Activated CD8-positive, alpha-beta memory T cell treated with anti-CD3 and anti-CD28 coated beads for 48 hours (primary cell): ENCODE results near the gene ALDOB.

Experiments used
- DNase-seq, 3 experiments: peaks; one replicate each; pipeline ENCODE4 v3.0.0-alpha.2; 2020; ENCODE audit warnings: low read depth in 2 of 3, low spot score in 2 of 3

Gene ALDOB

DNA sequence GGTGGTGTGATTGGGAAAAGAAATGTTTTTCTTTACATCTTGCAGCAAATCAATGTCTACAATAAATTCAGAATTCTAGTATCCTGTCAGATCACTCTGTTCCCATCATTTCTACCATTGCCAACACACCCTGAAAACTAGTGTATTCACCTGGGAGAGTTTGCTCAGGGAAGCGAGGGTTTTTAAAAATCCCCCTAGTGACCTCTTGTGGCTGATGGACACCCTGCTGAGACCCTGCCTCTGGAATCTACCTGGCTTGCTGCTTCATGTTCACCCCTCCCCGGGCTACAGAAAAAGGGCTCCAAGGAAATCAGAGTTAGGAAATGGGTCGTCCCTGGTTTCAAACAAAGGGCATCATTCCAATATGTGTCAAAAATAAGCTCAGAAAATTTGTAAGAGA, 21.4 kb upstream of the ALDOB start:
- DNase-seq: no peak

DNA sequence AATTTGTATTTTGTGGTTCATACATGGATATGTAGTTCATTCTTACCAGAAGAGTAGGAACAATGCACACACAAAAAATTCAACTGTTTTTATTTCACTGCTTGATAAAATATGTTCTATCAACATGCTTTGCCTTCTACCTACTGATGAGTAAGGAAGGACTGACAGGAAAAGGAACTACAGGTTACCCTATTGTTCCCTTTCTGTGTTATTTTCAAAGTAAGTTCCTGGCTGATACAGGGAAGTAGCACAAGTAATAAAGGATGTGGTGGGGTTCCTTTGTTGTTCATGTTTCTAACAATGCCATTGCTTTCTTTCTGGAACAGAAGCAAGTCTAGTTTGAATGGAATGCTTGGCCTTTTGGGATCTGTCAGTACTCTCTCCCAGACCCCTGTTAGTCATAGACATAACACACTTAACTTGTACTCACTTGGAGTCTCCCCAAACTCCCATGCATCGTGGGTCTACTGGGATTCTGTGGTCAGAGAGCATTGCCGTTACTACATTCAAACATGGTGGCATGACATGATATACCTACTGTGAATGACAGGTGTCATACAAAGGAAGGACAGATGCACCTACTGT, 20.2 kb upstream of the ALDOB start:
- DNase-seq: no peak

DNA sequence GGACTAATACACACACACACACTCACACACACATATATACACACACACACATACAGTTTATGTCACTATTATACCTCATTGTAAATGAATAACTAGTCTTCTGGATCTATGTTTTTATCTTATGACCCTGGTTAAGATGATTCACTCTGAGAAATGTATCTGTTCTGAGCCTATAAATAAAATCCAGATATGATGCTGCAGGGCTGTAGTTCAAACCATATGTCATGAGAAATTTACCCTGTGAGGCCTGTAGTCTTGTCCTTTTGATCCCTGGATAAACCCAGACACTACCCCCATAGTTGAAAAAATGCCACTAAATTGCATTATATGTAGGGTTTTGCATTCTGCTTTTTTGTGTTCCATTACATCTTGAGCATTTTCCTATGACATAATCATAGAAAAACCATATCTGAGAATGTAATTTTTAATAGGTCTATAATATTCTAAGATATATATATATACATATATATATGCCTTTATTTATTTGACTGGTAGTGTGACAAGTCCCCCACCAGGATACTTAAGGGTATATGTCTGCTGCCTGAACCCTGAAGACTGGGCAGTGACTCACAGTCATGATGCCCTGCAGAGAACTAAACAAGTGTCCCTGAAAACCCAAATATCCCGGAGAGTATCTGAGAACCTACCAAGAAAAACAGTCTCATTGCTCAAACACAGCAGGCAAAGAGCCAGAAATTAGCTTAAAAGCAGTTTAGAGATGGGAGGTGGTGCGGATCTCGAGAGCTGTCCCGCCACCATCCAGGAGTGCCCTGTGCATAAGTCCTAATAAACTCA, 18.4 kb upstream of the ALDOB start:
- DNase-seq: no peak

DNA sequence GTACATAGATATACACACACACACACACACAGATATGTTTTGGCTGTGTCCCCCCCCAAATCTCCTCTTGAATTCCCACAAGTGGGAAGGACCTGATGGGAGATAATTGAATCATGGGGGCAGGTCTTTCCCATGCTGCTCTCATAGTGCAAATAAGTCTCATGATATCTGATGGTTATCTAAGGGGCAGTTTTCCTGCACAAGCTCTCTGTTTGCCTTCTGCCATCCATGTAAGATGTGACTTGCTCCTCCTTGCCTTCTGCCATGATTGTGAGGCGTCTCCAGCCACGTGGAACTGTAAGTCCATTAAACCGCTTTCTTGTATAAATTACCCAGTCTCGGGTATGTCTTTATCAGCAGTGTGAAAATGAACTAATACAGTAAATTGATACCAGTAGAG, 15.9 kb upstream of the ALDOB start:
- DNase-seq: no peak

DNA sequence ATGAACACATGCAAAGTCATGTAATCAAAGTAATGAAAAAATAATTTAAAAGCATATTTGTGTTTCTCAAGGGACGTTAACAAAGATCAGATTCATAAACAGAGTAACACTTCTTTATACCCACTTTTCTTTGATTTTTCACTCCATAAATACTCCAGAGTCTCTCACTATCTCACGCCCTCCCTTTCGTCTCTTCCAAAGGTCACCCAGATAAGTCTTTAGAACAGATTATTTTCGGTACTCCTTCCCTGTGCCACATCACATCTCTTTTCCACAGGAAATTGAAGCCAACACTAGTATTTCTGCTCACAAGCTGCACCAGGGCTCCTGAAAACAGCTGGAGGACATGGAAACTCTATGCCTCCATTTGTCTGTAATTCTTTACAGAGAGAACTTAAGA, 15.4 kb upstream of the ALDOB start:
- DNase-seq: no peak

DNA sequence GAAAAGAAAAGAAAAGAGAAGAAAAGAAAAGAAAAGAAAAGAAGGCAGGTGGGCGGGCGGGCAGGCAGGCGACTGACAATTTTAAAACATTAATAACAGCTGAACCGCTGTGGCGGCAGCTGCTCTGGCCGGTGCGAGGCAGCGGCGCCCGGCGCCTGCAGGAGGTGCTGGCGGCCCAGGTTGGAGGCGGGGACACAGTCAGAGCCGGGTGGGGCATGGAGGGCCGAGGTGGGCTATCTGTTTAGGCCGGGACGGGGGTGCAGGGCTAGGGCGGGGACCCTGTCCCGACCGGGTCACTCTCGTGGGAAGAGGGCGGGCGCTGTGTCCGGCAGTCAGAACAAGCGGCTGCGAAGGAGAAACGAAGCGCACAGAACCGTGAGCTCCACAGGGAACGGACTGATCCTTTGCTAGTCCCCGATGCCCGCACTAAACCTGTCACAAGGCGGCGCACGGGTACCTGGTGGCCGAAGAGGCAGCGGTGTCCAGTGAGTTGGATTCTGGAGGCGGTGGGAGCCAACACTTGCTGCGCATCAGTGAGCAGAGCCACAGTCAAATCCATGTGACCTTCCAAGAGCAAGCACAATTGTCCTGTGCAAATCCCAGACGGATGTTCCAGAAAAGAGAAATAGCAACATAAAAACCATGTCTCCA, 13.6 kb upstream of the ALDOB start:
- peak; percentile 7 to 29 (median 25) for DNase-seq

DNA sequence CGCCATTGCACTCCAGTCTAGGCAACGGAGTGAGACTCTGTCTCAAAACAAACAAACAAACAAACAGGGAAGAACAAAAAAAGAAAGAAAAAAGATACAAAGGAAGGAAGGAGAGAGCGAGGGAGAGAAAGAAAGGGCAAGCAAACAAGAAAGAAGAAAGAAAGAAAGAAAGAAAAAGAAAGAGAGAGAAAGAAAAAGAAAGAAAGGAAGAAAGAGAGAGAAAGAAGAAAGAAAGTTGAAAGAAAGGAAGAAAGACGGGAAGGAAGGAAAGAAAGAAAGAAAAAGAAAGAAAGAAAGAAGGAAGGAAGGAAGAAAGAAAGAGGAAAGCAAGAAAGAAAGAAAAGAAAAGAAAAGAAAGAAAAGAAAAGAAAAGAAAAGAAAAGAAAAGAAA, 13.1 kb upstream of the ALDOB start:
- no peak for DNase-seq

DNA sequence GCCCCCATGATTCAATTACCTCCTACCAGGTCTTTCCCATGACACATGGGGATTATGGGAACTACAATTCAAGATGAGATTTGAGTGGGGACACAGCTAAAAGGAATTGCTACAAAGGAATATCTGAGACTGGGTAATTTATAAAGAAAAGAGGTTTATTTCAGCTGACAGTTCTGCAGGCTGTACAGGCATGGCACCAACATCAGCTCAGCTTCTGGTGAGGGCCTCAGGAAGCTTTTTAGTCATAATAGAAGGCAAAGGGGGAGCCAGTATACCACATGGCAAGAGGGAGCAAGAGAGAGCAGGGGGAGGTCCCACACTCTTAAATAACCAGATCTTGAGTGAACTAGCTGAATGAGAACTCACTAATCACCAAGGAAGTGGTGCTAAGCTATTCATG, 11.2 kb upstream of the ALDOB start:
- DNase-seq: no peak

DNA sequence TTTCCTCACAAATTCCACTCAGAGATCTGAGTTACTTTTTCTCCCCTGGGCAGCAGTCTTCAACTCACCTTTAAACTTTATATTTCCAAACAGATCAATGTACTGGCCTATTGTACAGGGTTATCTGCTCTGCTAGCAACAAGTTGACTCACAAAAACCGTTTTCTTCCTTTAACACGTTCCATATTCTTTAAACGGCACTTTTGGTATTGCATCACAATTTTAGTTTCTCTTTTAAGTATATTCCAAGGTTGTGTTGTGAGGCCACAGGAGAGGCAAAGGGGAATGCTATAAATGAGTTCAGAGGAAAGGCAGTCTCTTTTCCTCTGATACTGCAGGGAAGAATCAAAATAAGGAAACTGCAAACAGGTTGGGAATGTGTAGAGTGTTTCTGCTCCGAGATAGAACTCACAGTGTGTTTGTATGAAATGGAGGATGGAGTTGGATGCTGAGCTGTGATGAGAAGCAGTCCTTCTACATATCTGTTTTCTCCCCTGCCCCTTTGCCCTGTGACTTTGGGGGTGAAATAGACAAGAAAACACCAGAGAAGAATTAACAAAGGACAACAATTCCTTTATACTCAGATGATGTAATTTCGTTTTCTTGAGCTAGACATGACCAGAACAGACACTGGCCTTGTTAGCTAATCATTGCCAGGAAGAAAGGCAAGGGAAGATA, 9.9 kb upstream of the ALDOB start:
- DNase-seq: no peak

DNA sequence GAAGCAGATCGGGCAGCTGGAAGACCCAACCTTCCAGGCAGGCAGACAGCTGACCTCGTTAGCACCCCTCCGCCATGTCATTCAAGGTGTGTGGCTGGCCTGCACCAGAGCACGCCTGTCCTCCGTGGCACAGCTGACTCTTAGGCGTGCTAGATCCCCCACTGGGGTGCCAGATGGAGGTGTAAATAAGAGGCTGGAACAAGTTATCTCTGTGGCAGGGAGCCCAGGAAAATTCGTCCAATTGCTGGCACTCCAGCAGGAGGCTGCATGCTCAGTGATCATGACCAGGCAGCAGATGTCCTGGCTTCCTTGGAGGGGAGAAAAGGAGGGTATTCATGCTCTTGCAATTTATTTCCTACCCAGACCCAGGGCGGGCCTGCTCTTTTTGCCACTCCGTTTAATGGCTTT, 7.8 kb upstream of the ALDOB start:
- DNase-seq: no peak

DNA sequence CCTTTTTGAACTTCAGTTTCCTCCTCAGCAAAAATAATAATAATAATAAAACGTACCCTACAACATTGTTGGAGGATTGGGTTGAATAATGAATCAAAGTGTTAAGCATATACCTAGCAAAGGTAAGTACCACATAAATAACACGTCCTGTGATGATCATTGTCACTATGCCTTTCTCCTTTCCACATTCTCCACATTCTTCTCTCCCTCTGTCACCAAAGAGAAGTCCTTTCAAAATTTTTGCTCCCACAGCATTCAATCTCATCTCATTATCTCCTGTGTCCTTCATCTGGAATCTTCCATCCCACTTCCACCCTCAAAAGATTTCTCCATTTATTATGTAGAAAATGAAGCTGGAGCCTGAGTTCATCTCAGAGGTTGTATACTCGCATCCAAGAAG, 7.2 kb upstream of the ALDOB start:
- no peak for DNase-seq

DNA sequence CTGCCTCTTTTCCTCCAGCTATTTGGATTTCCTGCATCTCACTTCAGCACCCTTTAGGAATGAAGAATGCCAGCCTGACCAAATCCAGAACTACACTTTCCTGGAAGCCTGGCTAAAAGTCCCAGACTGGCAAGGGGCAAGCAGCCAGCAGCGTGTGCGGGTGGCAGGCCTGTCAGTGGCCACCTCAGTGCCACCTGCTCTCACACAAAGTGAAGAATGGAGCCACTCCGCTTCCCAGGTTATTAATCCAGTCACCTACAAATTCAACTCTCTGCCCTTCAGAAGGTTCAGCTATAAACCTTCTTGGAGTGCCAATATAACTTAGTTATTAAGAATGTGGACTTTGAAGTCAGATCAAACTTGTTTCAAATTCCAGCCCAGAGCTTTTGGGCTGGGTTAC, 6.7 kb upstream of the ALDOB start:
- no peak for DNase-seq

DNA sequence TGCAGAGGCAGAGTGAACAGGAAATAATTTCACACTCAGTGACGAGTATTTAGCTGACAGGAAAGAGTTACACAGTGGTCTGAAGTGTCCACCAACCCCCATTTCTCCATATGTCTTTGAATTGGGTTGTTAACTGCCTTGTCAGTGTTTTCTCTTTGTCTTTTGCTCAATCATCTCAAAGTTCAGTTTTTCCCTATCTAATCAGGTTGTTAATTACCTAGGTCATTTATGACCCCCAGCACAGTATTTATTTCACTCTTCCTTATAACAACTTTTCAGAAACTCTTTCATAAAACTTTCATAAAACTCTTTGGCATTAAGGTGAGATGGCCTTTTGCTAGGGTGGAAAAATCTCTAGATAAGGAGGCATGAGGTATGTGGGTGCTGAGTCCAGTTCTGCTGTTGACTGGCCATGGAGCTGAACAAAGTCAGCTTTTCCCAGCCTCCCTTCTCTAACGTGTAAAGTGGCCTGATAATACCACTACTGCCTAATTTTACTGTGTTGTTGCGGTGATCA, 5.2 kb upstream of the ALDOB start:
- no peak for DNase-seq

DNA sequence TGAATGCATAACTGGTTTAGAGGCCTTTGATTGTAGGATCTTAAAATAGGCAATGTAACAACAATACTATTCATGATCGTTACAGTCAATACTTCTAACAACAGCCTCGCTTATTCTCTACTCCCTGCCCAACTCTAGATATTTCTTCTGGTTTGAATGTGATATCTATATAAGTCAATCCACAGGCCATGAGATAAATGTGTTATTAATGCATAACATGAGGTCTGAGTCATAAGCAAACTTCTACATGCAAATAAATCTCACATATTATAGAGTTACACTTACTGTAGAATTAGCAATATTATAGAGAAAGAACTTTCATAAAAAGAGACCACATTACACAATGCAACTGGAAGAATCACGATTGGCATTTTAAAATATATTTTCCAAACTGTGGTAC, 2.9 kb upstream of the ALDOB start:
- no peak for DNase-seq

DNA sequence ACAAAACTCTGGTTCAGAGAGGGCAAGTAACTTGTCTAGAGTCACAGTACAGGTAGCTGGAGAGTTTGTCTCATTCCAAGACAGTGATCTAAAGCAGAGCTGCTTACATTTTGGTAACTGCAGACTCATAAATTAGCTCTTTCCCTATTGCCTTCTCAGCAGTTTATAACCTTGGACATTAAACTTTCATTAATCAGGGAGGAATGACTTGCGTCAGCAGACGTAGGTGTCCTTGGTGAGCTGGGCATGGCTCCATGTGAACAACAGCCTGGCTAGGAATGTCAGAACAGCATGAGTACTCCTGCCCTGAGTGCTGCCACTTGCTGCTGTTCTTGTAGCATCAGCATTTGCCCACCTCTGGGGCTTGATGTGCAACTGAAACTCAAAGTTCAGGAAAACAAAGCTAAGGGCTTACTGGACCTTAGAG, 2.2 kb upstream of the ALDOB start:
- DNase-seq: no peak

DNA sequence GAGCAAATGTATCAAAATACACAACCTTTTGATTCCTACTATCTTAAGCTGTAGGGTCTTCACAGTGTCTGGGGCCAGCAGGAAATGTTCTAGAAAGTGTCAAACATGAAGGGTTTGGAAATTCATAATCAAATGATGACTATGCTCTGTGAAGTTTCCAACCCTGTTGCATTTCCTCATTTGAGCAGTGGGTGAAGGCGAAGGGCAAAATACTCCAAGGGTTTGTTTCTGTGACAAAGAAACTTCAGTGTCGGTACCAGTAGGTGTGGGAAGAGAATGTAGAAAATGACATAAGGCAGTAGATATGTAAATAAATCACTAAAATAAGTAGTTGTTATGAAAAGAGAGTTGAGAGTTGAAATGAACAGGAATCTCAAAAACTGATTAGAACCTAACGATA, 576 bp downstream of the ALDOB start:
- no peak for DNase-seq

DNA sequence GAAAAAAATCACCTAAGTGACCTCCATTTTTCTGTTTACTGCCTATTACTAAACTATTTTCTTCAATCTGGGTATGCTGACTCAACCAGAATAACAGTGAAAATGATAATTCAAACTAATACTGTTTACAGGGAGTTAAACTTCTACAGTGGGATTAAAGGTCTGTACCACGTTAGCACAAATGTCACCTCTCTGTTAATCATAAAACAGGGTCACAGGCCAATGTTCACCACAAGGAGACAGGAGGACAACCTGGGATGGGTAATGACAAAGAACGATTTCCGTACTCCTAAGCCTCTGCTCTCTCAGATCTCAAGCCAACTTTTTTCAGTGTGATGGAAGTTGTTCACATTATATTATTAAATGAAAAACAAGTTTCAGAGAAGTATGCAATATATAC, 2.3 kb downstream of the ALDOB start:
- no peak for DNase-seq

DNA sequence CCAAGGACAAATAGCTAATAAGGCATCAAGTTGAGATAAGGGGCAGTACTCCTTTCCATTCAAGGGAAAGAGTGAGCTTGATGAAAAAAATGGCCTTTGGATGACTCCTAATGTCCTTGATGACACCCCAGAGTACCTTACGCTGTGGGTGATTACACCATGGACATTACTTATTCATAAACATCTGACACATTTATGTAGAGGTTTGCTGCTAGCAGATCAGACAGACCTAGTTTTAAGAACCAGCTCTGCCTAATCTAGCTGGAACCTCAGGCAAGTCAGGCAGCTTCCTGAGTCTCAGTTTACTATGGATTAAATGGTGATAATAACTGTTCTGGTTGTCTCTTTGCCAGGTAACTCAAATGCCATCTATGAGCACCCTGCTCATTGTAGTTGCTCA, 2.8 kb downstream of the ALDOB start:
- DNase-seq: no peak

DNA sequence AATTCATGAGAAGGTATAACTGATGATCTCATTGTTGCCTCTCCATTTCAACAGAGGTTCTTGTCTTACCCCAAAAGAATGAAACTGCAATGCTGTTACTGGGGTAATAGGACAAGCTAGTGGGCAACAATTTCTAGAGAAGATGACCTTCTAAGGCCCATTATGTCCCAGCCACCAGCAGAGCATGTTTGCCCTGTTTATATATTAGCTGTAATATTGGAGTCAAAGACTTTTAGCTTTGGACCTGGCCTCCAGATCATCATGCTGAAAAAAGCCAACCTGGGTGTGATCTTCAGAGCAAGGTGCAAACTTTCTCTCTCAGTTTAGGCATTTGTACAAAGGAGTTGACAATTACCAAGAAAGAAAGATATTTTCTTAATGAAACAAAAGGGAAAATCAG, 3.4 kb downstream of the ALDOB start:
- no peak for DNase-seq

DNA sequence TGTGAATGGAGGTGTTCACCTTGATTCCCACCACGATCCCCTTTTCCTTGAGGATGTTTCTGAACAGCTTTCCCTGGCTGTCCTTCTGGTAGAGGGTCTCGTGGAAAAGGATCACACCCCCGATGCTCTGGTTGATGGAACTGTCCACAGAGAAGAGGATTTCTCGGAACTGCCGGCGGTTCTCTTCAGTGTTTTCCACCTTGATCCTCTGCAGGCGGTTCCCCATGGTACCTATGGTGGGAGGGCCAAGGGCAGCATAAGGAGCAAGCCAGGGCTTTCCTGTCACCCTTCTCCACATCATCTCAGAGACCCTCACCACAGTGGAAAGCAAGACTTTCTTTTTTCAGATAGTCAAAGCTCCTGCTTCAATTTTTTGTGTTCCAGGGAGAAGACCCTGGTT, 5.8 kb downstream of the ALDOB start:
- no peak for DNase-seq

DNA sequence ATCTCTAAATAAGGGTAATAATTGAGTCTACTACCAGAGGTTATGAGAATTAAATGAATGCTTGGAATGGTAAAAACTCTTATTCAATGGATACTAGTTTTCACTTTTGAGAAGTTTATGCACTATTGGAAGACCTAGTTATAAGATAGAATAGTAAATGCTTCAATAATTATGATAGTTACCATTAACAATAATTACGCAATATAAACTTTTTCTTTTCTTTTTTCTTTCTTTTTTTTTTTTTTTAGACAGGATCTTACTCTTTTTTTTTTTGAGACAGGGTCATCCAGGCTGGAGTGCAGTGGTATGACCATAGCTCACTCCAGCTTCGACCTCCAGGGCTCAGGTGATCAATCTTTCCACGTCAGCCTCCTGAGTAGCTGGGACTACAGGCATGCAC, 6.7 kb downstream of the ALDOB start:
- DNase-seq: no peak
